Hepatocyte (in vitro differentiated cells): ENCODE measurements around the gene TBC1D25. TPM values are rescaled to one million over a fixed set of nuclear protein-coding genes. Genes with fewer than 3 reads are reported as not detected.

ENCODE experiments used
- DNase-seq: peaks from one replicate; pipeline ENCODE4 v3.0.0-alpha.2; 2016; ENCODE audit warnings: low spot score
- H2AFZ ChIP-seq: fragments of 200-600 bp; sonication (generic); 2 replicates; pipeline ENCODE4 v1.6.0; 2016; ENCODE audit warnings: antibody characterized with exemption, mild to moderate bottlenecking
- H3K27ac ChIP-seq: fragments of 200-600 bp; sonication (generic); 2 replicates; pipeline ENCODE4 v1.5.1; 2016; ENCODE audit warnings: mild to moderate bottlenecking
- H3K27me3 ChIP-seq: fragments of 200-600 bp; sonication (generic); 2 replicates; pipeline ENCODE4 v1.6.1; 2016
- H3K36me3 ChIP-seq: fragments of 200-600 bp; sonication (generic); replicated peaks from 2 replicates; pipeline ENCODE4 v1.5.1; 2016; ENCODE audit warnings: low read depth; ENCODE audit not compliant: insufficient read depth
- H3K4me1 ChIP-seq: fragments of 200-600 bp; sonication (generic); 2 replicates; pipeline ENCODE4 v1.5.1; 2016; ENCODE audit warnings: mild to moderate bottlenecking, moderate library complexity; ENCODE audit not compliant: insufficient read depth
- H3K4me2 ChIP-seq: fragments of 200-600 bp; sonication (generic); 2 replicates; pipeline ENCODE4 v1.6.0; 2016
- H3K4me3 ChIP-seq: fragments of 200-600 bp; sonication (generic); 2 replicates; pipeline ENCODE4 v1.5.1; 2016; ENCODE audit warnings: mild to moderate bottlenecking
- H3K79me2 ChIP-seq: fragments of 200-600 bp; sonication (generic); 2 replicates; pipeline ENCODE4 v1.6.0; 2017; ENCODE audit warnings: mild to moderate bottlenecking
- H3K9me2 ChIP-seq: fragments of 200-600 bp; sonication (generic); replicated peaks from 2 replicates; pipeline ENCODE4 v1.6.0; 2017; ENCODE audit warnings: mild to moderate bottlenecking; ENCODE audit not compliant: insufficient read depth
- H3K9me3 ChIP-seq: fragments of 200-600 bp; sonication (generic); 2 replicates; pipeline ENCODE4 v1.5.1; 2016; ENCODE audit warnings: low read depth, mild to moderate bottlenecking
- H4K20me1 ChIP-seq: fragments of 200-600 bp; sonication (generic); 2 replicates; pipeline ENCODE4 v1.6.0; 2016; ENCODE audit warnings: mild to moderate bottlenecking; ENCODE audit not compliant: insufficient read depth, poor library complexity, severe bottlenecking
- EZH2 ChIP-seq: fragments of 200-600 bp; sonication (generic); IDR thresholded peaks from 2 replicates; pipeline ENCODE4 v1.6.1; 2016; ENCODE audit warnings: antibody characterized with exemption, mild to moderate bottlenecking, borderline replicate concordance
- EZH2phosphoT487 ChIP-seq: fragments of 200-600 bp; sonication (generic); IDR thresholded peaks from one replicate; pipeline ENCODE4 v1.6.1; 2018; ENCODE audit warnings: antibody characterized with exemption, mild to moderate bottlenecking, low read depth, moderate library complexity; ENCODE audit not compliant: unreplicated experiment, severe bottlenecking
- WGBS: methylation state at CpG from one replicate; pipeline ENCODE4 v1.1.6; 2016; ENCODE audit warnings: low lambda C conversion rate; ENCODE audit errors: missing lambda C conversion rate; 5-methylcytosine and 5-hydroxymethylcytosine counted together
- polyA plus RNA-seq: library from polyadenylated mRNA; unstranded; fragments of >200 nt; fragmentation: Nextera tagmentation; extraction: Ambion mirVana; gene quantifications from 2 replicates; pipeline ENCODE4 v1.2.1, GENCODE V29; 2016
- small RNA-seq: library from RNA; depleted of rRNA; stranded (forward); fragments of <200 nt; gene quantifications from one replicate; pipeline ENCODE3, GENCODE V24; 2014
- total RNA-seq: library from RNA; depleted of rRNA; stranded (reverse); fragments of >200 nt; gene quantifications from 2 replicates; pipeline ENCODE4 v1.2.3, GENCODE V29; 2014
- TF ChIP-seq, protein P1 (sequence below): fragments of 200-600 bp; sonication (generic); IDR thresholded peaks from 2 replicates; pipeline ENCODE4 v1.5.1; 2016; ENCODE audit warnings: antibody characterized with exemption, mild to moderate bottlenecking; ENCODE audit not compliant: poor library complexity

Gene TBC1D25
- total and polyA plus RNA-seq, 2 experiments from 2014 or later: 4.5 to 11.2 TPM

DNA sequence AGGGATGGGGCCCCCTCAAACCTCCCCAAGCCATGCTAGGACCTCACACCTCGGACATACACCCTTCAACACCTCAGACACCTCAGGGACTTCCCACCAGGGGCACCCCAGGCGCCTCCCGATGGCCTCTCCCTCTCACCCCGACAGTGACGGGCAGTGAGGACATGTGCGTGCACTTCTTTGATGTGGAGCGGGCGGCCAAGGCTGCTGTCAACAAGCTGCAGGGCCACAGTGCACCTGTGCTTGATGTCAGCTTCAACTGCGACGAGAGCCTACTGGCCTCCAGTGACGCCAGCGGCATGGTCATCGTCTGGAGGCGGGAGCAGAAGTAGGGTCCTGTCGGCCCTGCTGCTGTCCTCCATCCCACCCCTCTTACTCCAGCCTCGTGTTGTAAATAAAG is 65.2 kb downstream of the TBC1D25 start:
- Histone ChIP-seq H3K4me3 (no peak overlapping the region), H3K36me3 (no peaks in the 10 kb centered on the region), H3K27me3 (no peaks in the 10 kb centered on the region), H3K79me2 (no peaks in the 10 kb centered on the region), H4K20me1 (no peaks in the 10 kb centered on the region), H3K9me3 (no peaks in the 10 kb centered on the region), H3K9me2 (no peaks in the 10 kb centered on the region), H2AFZ (no peak overlapping the region), H3K27ac (no peak overlapping the region), H3K4me2 (no peak overlapping the region), H3K4me1 (no peaks in the 10 kb centered on the region)
- no peak for TF ChIP-seq EZH2phosphoT487
- DNase-seq: no peak
- WGBS: 90% methylated on average over 16 of the region's 16 CpGs

DNA sequence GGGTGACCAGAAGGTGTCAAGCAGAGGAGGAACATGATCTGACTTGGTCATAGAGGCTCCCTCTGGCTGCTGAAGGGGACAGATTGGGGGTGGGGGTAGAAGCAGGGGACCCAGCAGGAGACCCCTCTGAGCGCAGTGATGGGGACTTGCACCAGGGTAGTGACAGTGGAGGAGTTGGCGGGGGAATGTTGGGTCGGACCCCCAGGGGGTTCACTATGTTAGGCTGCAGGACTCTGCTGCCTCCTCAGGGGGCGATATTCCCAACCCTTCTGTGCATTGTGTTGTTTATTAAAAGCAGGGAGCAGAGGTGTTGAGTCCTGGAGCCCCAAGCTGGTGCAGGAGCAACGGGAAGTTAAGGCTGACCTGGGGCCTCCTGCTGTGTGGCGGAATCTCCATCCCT is 66.6 kb downstream of the TBC1D25 start:
- Histone ChIP-seq H2AFZ (no peak overlapping the region), H3K4me2 (no peak overlapping the region), H3K27me3 (no peaks in the 10 kb centered on the region), H4K20me1 (no peaks in the 10 kb centered on the region), H3K9me2 (no peaks in the 10 kb centered on the region), H3K79me2 (no peaks in the 10 kb centered on the region), H3K4me1 (no peaks in the 10 kb centered on the region), H3K27ac (no peak overlapping the region), H3K36me3 (no peaks in the 10 kb centered on the region), H3K9me3 (no peaks in the 10 kb centered on the region), H3K4me3 (no peak overlapping the region)
- WGBS: 80% methylated on average over 6 of the region's 6 CpGs
- TF ChIP-seq EZH2 (no peak), EZH2phosphoT487 (no peak)
- TF ChIP-seq, protein P1, sequence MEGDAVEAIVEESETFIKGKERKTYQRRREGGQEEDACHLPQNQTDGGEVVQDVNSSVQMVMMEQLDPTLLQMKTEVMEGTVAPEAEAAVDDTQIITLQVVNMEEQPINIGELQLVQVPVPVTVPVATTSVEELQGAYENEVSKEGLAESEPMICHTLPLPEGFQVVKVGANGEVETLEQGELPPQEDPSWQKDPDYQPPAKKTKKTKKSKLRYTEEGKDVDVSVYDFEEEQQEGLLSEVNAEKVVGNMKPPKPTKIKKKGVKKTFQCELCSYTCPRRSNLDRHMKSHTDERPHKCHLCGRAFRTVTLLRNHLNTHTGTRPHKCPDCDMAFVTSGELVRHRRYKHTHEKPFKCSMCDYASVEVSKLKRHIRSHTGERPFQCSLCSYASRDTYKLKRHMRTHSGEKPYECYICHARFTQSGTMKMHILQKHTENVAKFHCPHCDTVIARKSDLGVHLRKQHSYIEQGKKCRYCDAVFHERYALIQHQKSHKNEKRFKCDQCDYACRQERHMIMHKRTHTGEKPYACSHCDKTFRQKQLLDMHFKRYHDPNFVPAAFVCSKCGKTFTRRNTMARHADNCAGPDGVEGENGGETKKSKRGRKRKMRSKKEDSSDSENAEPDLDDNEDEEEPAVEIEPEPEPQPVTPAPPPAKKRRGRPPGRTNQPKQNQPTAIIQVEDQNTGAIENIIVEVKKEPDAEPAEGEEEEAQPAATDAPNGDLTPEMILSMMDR: no peak
- DNase-seq: no peak

DNA sequence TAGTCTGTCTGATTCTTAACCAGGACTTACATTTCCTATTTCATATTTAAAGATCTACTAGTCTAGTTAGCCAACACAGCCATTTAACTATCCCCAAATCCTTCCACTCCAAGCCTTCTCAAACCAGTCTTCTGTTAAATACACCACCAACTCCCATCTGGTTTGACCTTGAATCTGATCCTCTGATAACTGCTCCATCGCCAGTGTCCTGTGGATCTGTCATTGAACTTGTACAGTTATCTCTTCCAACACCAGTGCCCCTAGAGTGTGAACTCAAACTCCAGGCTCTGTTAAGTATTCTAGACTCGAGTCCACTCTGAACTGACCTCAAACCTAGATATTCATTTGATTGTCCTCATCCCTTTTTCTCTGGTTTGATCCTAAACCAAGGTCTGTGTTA is 72.2 kb downstream of the TBC1D25 start:
- Histone ChIP-seq H3K36me3 (no peaks in the 10 kb centered on the region), H3K9me2 (no peaks in the 10 kb centered on the region), H3K9me3 (no peaks in the 10 kb centered on the region), H3K27me3 (no peaks in the 10 kb centered on the region), H4K20me1 (no peaks in the 10 kb centered on the region), H3K4me1 (no peaks in the 10 kb centered on the region), H3K4me3 (no peak overlapping the region), H3K27ac (no peak overlapping the region), H2AFZ (no peak overlapping the region), H3K4me2 (no peak overlapping the region), H3K79me2 (no peaks in the 10 kb centered on the region)
- 55% methylated on average over 2 of the region's 2 CpGs for WGBS
- DNase-seq: no peak
- TF ChIP-seq EZH2 (no peak), EZH2phosphoT487 (no peak)
- TF ChIP-seq, protein P1: no peak

Small RNAs within 50 kb of the gene (small RNA-seq; reads per million reads assigned to genes)
- not detected for gene MRPL32P1

Other genes starting within 250 kb of the TBC1D25 start
- not detected in 2 replicates for gene SSX3, start 183.0 kb upstream of the TBC1D25 start, total RNA-seq
- not detected in 2 replicates for gene SSX3, start 183.0 kb upstream of the TBC1D25 start, polyA plus RNA-seq
- gene SSX4, start 156.2 kb upstream of the TBC1D25 start, total RNA-seq: not detected in 2 replicates
- not detected in 2 replicates for gene SSX4, start 156.2 kb upstream of the TBC1D25 start, polyA plus RNA-seq
- not detected in 2 replicates for gene SSX4B, start 127.8 kb upstream of the TBC1D25 start, total RNA-seq
- not detected in 2 replicates for gene SSX4B, start 127.8 kb upstream of the TBC1D25 start, polyA plus RNA-seq
- 17.8 and 24.0 TPM in 2 replicates for gene SLC38A5, start 69.5 kb upstream of the TBC1D25 start, total RNA-seq
- 14.5 and 23.4 TPM in 2 replicates for gene SLC38A5, start 69.5 kb upstream of the TBC1D25 start, polyA plus RNA-seq
- 43.8 and 49.5 TPM in 2 replicates for gene FTSJ1, start 63.5 kb upstream of the TBC1D25 start, total RNA-seq
- gene FTSJ1, start 63.5 kb upstream of the TBC1D25 start, polyA plus RNA-seq: 38.4 and 41.9 TPM in 2 replicates
- 3.8 and 12.8 TPM in 2 replicates for gene PORCN, start 30.7 kb upstream of the TBC1D25 start, total RNA-seq
- 7.6 and 7.9 TPM in 2 replicates for gene PORCN, start 30.7 kb upstream of the TBC1D25 start, polyA plus RNA-seq
- 225 and 235 TPM in 2 replicates for gene EBP, start 17.9 kb upstream of the TBC1D25 start, total RNA-seq
- 286 and 390 TPM in 2 replicates for gene EBP, start 17.9 kb upstream of the TBC1D25 start, polyA plus RNA-seq
- gene RBM3, start 34.8 kb downstream of the TBC1D25 start, total RNA-seq: 98.6 and 135 TPM in 2 replicates
- 64.8 and 102 TPM in 2 replicates for gene RBM3, start 34.8 kb downstream of the TBC1D25 start, polyA plus RNA-seq
- 76.9 and 117 TPM in 2 replicates for gene WDR13, start 57.8 kb downstream of the TBC1D25 start, total RNA-seq
- gene WDR13, start 57.8 kb downstream of the TBC1D25 start, polyA plus RNA-seq: 158 and 167 TPM in 2 replicates
- gene WAS, start 144.1 kb downstream of the TBC1D25 start, total RNA-seq: 0.32 TPM in 1 of 2 replicates, not detected in the other
- gene WAS, start 144.1 kb downstream of the TBC1D25 start, polyA plus RNA-seq: 0.73 and 2.4 TPM in 2 replicates
- gene SUV39H1, start 157.0 kb downstream of the TBC1D25 start, total RNA-seq: 2.9 and 3.1 TPM in 2 replicates
- 5.3 and 9.1 TPM in 2 replicates for gene SUV39H1, start 157.0 kb downstream of the TBC1D25 start, polyA plus RNA-seq
- gene GLOD5, start 222.0 kb downstream of the TBC1D25 start, total RNA-seq: 2.4 TPM in 1 of 2 replicates, not detected in the other
- not detected in 2 replicates for gene GLOD5, start 222.0 kb downstream of the TBC1D25 start, polyA plus RNA-seq
- gene GATA1, start 246.9 kb downstream of the TBC1D25 start, total RNA-seq: not detected in 2 replicates
- 0.13 TPM in 1 of 2 replicates, not detected in the other for gene GATA1, start 246.9 kb downstream of the TBC1D25 start, polyA plus RNA-seq